ENCODE results near the gene MAPK13.
A peak's percentile ranks its signal among the peaks of the same experiment; 100 is the strongest.
"Not testable (repeated sequence)": the region's sequence is repeated elsewhere in the genome, so short reads cannot be mapped to it uniquely, and the experiment has no call there.

Gene MAPK13

DNA sequence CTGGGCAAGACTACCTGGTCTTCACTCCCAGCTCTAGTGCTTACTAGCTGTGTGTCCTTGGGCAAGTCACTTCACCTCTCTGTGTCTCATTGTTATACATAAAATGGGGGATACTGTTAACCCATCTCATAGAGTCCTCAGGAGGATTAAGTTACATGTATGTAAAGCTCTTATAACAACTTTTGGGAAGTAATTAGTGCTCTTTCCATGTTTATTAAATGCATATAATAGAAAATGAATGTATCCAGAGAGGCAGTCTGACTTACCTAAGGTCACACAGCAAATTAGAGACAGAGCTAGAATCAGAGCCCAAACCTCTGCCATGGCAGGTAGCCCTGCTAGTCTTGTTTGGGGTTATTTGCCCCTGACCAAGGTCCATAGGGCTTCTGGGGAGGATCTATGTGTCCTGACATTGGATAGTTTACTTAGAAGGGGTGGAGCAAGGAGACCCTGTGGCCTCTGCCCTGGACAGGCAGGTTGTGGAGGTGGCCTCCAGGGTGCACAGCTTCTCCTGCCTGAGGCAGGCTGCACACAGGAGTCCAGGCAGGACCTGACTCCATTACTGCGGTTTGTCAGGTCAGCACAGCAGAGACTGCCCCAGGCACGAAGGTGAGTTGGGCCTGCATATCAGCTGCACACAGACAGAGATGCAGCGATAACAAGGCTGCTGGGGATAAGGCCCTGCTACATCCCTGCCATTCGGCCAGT lies 8.4 kb upstream of the MAPK13 start:
- H3K4me1 ChIP-seq, result peaks cover 0 to 19% (median 5%) of the 10 kb centered on the region in 4 donors
- peaks cover 0 to 11% (median 6%) of the 10 kb centered on the region in 3 donors for H3K36me3 ChIP-seq
- peaks cover 0 to 20% of the 10 kb centered on the region in 2 donors for H3K27me3 ChIP-seq
- TF ChIP-seq, protein P1, sequence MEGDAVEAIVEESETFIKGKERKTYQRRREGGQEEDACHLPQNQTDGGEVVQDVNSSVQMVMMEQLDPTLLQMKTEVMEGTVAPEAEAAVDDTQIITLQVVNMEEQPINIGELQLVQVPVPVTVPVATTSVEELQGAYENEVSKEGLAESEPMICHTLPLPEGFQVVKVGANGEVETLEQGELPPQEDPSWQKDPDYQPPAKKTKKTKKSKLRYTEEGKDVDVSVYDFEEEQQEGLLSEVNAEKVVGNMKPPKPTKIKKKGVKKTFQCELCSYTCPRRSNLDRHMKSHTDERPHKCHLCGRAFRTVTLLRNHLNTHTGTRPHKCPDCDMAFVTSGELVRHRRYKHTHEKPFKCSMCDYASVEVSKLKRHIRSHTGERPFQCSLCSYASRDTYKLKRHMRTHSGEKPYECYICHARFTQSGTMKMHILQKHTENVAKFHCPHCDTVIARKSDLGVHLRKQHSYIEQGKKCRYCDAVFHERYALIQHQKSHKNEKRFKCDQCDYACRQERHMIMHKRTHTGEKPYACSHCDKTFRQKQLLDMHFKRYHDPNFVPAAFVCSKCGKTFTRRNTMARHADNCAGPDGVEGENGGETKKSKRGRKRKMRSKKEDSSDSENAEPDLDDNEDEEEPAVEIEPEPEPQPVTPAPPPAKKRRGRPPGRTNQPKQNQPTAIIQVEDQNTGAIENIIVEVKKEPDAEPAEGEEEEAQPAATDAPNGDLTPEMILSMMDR (IDR thresholded peaks at IDR 0.05), result no peak
- intact Hi-C loops (cut with DNase I; ENCODE audit: low total_unique reads), result loop anchor here (5.0 kb wide), 1 partner anchor 235 kb away; no protein-coding TSS in a partner anchor
- H3K4me3 ChIP-seq, result no peak overlapping the region
- no peaks in the 10 kb centered on the region for H3K9me3 ChIP-seq
- H3K27ac ChIP-seq, result no peak overlapping the region
- DNase-seq, result peak; percentile 12 to 54

DNA sequence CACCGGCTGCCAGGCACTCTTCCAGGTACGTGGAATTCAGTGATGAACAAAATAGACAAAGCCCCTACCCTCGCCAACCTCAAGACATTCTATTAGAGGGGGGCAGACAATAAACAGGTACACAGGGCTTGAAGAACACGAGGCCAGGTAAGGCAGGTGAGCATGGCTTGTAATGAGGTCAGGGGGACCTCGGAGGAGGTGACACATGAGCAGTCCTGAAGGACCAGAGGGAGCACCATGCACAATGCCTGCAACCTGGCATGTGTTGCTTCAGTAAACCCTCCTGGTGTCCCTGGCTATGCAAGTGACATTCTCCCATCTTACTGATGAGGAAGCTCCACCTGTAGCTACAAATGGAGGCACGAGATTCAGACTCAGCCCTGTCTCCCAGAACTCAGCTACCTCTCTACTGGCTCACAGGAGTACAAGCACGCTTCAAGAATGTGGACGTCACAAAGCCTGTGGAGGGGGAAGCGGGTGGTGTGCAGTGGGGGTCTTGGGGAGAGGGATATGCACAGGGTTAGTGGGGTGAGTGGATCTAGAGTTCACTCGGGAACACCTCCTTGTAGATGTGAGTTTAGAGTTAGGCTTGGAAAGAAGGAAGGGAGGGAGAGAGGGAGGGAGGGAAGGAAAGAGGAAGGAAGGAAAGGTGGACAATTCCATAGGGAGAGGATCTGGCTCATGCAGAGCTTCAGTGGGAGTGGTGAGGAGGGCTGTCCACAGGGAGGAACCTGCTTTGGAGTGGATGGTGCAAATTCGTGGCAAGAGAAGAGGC lies 7.6 kb upstream of the MAPK13 start:
- Histone ChIP-seq H3K27me3 (peaks cover 0 to 27% of the 10 kb centered on the region in 2 donors), H3K4me1 (peaks cover 0 to 19% (median 5%) of the 10 kb centered on the region in 4 donors), H3K36me3 (peaks cover 0 to 6% (median 5%) of the 10 kb centered on the region in 3 donors), H3K9me3 (no peaks in the 10 kb centered on the region), H3K27ac (no peak overlapping the region), H3K4me3 (no peak overlapping the region)
- TF ChIP-seq, protein P1 (IDR thresholded peaks at IDR 0.05), result no peak
- intact Hi-C loops (cut with DNase I; ENCODE audit: low total_unique reads), result loop anchor here (1.0 to 5.0 kb wide), 2 partner anchors 74 to 235 kb away; partner anchors contain the start of gene BRPF3
- DNase-seq, result peak; percentile 9 to 64

DNA sequence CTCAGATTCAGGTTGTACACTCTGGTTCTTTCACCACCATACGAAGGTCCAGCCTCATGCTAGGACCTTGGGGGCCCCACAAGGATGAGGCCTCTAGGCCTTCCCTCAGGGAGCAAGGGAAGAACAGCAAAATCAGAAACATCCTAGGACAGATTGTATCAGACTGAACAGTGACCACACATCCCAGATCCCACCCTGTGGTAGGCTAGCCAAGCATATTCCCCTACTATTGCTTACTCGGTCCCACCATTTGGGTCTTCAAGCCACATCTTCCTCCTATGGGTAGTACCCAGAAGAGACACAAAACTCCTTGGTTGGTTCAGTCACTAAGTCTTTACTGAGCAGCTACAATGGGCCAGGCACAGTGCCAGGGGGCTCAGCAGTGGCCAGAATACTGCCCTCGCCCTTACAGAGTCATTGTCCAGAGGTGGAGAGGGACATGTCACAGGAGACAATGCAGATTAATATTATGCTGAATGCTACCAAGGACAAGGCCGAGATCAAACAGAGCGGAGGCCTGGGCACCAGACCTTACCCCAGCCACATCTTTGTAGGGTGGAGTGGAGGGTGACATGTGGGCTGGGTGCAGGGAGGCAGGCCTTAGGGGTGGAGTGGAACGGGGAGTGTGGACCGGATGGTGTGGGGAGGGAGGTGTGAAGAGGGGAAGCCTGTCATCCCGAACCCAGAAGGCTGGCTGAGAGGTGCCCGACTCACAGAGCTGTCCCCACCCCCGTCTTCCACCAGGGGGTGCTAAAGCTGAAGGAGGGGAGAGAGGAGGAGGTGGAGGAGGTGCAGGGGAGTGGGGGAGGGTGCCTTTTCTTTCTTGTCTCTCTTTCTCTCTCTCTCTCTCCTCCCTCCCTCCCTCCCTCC lies 6.8 kb upstream of the MAPK13 start:
- peak; percentile 81 to 89 for DNase-seq
- no peak overlapping the region for H3K27ac ChIP-seq
- H3K36me3 ChIP-seq, result peaks cover 0 to 6% (median 2%) of the 10 kb centered on the region in 3 donors
- intact Hi-C loops (cut with DNase I; ENCODE audit: low total_unique reads), result loop anchor here (1.0 to 5.0 kb wide), 2 partner anchors 73 to 234 kb away; partner anchors contain the start of gene BRPF3
- H3K27me3 ChIP-seq, result peaks cover 0 to 32% of the 10 kb centered on the region in 2 donors
- peaks cover 0 to 19% (median 5%) of the 10 kb centered on the region in 4 donors for H3K4me1 ChIP-seq
- TF ChIP-seq, protein P1 (IDR thresholded peaks at IDR 0.05), result peak; percentile 67 to 68
- no peak overlapping the region for H3K4me3 ChIP-seq
- no peaks in the 10 kb centered on the region for H3K9me3 ChIP-seq

DNA sequence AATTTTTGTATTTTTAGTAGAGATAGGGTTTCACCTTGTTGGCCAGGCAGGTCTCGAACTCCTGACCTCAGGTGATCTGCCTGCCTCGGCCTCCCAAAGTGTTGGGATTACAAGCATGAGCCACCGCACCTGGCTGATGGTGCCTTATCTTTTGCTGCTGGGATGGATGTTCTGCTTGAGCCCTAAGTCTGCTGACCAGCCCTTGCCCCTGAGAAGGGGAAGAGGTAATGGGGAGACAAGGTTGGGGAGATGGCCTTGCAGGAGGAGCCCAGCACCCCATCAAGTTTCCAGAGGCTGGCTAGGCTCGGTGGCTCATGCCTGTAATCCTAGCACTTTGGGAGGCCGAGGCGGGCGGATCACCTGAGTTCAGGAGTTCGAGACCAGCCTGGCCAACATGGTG lies 6.0 kb upstream of the MAPK13 start:
- H3K4me3 ChIP-seq, H3K27ac ChIP-seq, H3K9me3 ChIP-seq, H3K36me3 ChIP-seq: not testable (repeated sequence)
- intact Hi-C loops (cut with DNase I; ENCODE audit: low total_unique reads), result loop anchor here (5.0 kb wide), 1 partner anchor 233 kb away; no protein-coding TSS in a partner anchor
- Histone ChIP-seq H3K4me1 (peaks cover 0 to 19% (median 5%) of the 10 kb centered on the region in 4 donors), H3K27me3 (peaks cover 0 to 40% of the 10 kb centered on the region in 2 donors)
- peak; percentile 12 to 48 for DNase-seq

DNA sequence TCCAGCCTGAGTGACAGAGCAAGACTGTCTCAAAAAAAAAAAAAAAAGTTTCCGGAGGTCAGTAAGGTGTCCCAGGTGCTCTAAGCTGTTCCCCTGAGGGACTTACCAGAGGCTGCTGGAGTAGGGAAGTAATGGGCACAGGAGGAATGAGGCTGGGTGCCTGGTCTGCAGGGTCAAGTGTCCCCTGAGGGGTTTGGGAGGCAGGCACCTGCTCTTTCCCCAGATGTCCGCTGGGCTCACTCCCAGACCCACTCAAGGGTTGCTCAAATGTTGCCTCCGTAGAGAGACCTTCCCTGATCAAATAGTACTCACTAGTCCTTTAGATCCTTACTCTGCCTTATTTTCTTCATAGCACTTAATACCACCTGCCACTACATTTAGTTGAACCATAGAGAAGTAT lies 5.4 kb upstream of the MAPK13 start:
- intact Hi-C loops (cut with DNase I; ENCODE audit: low total_unique reads), result loop anchor here (5.0 kb wide), 1 partner anchor 232 kb away; no protein-coding TSS in a partner anchor
- Histone ChIP-seq H3K27me3 (peaks cover 0 to 45% of the 10 kb centered on the region in 2 donors), H3K4me1 (peaks cover 0 to 19% (median 6%) of the 10 kb centered on the region in 4 donors), H3K36me3 (peaks cover 0 to 2% (median 0%) of the 10 kb centered on the region in 3 donors), H3K4me3 (no peak overlapping the region), H3K9me3 (no peaks in the 10 kb centered on the region), H3K27ac (no peak overlapping the region)
- TF ChIP-seq, protein P1 (IDR thresholded peaks at IDR 0.05), result no peak
- peak; percentile 10 to 13 for DNase-seq

Measured in tibial artery (tissue), 4 donors.